Myometrial cell (primary cell): ENCODE results near the gene PRR18. TPM values are rescaled to one million over a fixed set of nuclear protein-coding genes. Genes with fewer than 3 reads are reported as not detected.

Experiments
- total RNA-seq: library from RNA; depleted of rRNA; stranded (reverse); fragments of >200 nt; gene quantifications from 2 replicates; pipeline ENCODE4 v1.2.3, GENCODE V29; 2015

PRR18 gene
- not detected in 2 replicates for total RNA-seq

GRCh38 chr6:166308033-166308768 is at the start of gene PRR18:
PRR18 (minus strand) TSS chr6:166308392; CDS start chr6:166308142, 250 bp downstream.

GRCh38 chr6:166342349-166343149 is 34.4 kb upstream of the PRR18 start, which contains the start of gene SFT2D1:
SFT2D1 (minus strand) TSS chr6:166342545; CDS start chr6:166342481, 64 bp downstream.

Other genes with a start within 250 kb of the PRR18 start
- not detected in 2 replicates for gene TBXT, start 140.5 kb downstream of the PRR18 start, total RNA-seq
- gene SFT2D1, start 34.2 kb upstream of the PRR18 start, total RNA-seq: 56.2 and 58.5 TPM in 2 replicates
- 31.2 and 34.9 TPM in 2 replicates for gene MPC1, start 74.5 kb upstream of the PRR18 start, total RNA-seq